ENCODE measurements around the gene PLSCR5.

Gene PLSCR5, protein sequence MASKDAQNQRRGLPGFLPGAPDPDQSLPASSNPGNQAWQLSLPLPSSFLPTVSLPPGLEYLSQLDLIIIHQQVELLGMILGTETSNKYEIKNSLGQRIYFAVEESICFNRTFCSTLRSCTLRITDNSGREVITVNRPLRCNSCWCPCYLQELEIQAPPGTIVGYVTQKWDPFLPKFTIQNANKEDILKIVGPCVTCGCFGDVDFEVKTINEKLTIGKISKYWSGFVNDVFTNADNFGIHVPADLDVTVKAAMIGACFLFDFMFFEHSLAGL

DNA sequence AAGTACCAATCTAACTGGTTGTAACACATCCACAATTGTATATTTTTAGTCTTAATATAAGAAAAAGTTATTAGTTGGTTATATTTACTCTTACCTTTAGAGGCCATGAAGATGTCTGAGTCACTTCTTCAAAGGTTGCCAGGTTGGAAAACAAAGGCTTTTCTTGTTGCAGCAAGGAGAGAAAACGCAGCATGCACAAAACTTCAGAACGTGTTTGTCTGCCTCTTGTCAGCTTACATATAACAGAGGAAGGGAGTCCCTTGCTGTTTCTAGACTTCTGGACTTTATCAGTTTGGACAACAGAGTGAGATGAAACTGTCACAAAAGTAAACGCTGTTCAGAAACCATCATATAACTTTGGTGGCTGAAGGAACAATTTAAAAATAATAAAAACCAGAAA, at the start of gene PLSCR5:
Gene PLSCR5 (minus strand): TSS at position 241 of the 400 bp plus-strand sequence. CDS start 134 bp downstream, at position 107.
- no peak for DNase-seq

GRCh38 chr3:146653978-146654377, 48.8 kb upstream of the PLSCR5 start:
- DNase-seq, result no peak

GRCh38 chr3:146650691-146651442, 45.7 kb upstream of the PLSCR5 start:
- no peak for DNase-seq

GRCh38 chr3:146646261-146646660, 41.1 kb upstream of the PLSCR5 start:
- DNase-seq, result no peak

GRCh38 chr3:146640955-146641867, 36.1 kb upstream of the PLSCR5 start:
- DNase-seq, result no peak

GRCh38 chr3:146640361-146640760, 35.2 kb upstream of the PLSCR5 start:
- DNase-seq, result no peak

GRCh38 chr3:146638718-146639117, 33.6 kb upstream of the PLSCR5 start:
- no peak for DNase-seq

DNA sequence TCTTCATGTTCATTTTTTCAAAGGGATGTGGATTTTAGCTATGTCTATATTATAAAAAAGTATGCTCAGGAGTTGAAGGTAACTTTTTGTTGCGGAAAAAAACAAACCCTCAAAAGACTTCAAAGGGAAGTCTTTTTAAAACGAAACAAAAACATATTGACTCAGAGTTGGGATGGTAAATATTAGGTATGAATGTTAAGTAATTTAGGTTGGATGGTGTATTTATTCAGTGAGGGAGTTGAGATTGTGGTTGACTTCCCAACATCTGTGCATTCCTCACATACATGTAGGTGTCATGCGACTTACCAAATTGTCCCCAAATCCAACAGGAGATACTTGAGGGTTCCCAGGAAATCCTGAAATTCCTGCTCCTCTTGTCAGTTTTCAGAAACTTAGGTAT, 32.7 kb upstream of the PLSCR5 start:
- no peak for DNase-seq

DNA sequence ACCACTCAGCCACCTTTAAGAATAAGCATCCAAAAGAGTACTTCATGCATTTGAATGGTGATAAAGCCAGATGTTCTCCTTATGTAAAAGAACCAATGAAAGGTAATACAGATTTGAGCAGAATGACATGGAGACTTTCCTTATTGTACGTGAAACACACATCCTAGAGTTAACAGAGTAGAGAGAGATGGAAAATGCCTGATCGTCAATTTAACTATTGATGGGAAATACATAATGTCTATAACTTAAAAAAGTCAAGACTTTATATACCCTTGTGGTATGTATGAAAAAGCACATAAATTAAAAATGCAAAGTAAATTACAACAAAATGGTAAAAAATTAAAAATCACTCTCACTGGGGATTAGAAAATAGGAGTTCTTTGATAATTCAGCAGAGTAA, 31.7 kb upstream of the PLSCR5 start:
- DNase-seq, result no peak

GRCh38 chr3:146634346-146634745, 29.2 kb upstream of the PLSCR5 start:
- no peak for DNase-seq

DNA sequence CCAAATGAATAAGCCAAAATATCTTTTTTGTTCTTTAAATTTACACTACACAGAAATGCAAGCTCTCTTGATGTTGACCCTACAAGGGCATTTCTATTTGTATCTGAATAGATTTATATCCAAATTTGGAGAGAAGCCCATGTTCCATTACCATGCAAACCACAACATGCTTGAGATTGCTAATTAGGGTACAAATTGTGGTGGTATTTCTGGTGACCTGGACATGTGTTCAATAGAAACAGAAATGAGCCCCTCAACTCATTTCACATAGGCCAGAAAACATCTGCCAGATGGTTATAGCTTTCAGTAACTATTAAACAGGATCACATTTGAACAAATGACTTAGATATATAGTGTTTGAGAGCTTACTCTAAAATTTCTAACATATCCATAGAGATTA, 23.5 kb upstream of the PLSCR5 start:
- DNase-seq, result no peak

- no peak for DNase-seq
These were observed 21.4 kb upstream of the PLSCR5 start for GRCh38 chr3:146626403-146627122.

DNA sequence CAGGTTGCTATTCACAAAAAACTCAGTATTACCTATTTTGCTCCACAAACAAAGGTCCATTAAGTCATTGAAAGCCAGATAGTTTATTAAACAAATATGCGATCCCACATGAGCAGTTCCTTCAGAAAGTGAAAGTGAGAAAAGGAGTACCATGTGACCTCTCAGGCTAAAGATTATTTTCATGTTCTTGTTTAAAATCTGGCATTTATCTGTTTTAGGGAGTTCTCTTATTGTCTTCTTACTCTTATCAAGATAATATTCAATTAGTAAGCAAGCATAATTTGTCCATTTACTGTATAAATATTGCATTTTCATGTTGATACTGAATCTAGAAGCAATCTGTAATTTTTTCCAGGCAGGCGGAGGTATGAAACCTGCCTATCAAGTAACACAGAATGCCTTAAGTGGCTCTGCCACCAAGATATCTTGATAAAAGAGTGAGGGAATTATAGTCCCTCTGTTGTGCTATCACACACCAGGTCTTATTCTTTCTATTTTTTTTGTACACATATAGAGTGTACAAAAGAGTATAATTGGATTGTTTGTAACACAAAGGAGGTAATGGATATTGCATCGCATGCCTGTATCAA, 20.1 kb upstream of the PLSCR5 start:
- no peak for DNase-seq

GRCh38 chr3:146621723-146622122, 16.6 kb upstream of the PLSCR5 start:
- no peak for DNase-seq

- DNase-seq, result no peak
These were observed 6.9 kb upstream of the PLSCR5 start for GRCh38 chr3:146612015-146612414.

GRCh38 chr3:146611096-146611495, 6.0 kb upstream of the PLSCR5 start:
- DNase-seq, result no peak

DNA sequence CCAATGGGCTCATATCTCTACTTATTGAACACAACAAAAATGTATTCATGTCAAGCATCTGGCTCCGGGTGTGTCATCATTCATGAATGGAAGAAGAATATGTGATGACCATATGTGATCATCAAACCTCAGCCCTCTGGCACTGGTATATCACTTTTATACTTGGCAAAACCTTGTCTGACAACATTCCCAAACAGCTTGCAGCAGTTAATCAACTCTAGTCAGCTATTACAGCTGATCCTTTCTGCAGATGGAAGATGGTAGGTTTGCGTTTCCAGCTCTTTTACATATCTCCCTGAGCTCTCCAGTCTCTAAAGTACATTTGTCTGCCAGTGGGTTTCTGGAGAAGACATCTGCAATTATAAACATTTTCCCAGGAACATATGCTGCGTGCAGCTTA, 6.6 kb downstream of the PLSCR5 start:
- no peak for DNase-seq

- no peak for DNase-seq
These were observed 10.2 kb downstream of the PLSCR5 start for GRCh38 chr3:146594843-146595482.

GRCh38 chr3:146593776-146594175, 11.4 kb downstream of the PLSCR5 start:
- no peak for DNase-seq

GRCh38 chr3:146590521-146590920, 14.6 kb downstream of the PLSCR5 start:
- no peak for DNase-seq

DNA sequence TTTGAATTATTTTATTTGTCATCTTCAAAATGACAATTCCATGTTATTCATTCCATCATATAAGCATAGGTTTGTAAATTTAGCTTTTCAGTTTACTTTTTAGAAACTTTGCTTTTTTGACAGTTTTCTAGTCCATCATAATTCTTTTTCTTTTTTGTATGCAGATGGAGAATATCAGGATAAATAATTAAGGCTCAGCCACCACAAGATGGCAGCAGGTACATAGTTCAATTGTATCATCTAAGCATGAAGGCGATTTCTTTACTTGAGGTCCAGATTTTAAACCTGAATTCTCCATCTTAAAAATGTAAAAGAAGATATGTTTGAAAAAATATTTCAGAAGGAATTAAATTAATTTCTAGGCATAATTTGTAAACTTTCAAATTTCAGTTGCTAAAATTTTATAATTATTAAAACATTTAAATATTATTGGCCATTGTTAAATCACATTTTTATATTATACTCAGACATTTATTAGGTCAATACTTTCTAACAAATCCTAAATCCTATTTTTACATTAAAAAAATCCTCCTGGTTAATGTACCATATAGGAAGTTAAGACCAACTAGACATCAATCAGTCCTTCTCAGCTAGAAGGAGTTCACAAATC, 15.1 kb downstream of the PLSCR5 start:
- DNase-seq, result no peak

All from activated CD4-positive, alpha-beta T cell treated with anti-CD3 and anti-CD28 coated beads, Interleukin-2, amount 50 U/mL, for 4 hours (primary cell).